Activated naive CD4-positive, alpha-beta T cell treated with anti-CD3 and anti-CD28 coated beads, Interleukin-2, amount 50 U/mL, for 72 hours (primary cell): Measurements from ENCODE around the gene ZNF518B. TPM values are rescaled to one million over a fixed set of nuclear protein-coding genes. Genes with fewer than 3 reads are reported as not detected.

ENCODE experiments used
- ATAC-seq, 2 donors: fragments of 150-1000 bp; cut with Tn5 transposase; 2 replicates each; pipeline ENCODE4 v1.10.0; 2021; ENCODE audit warnings: mild to moderate bottlenecking in 2 of 2, moderate library complexity in 2 of 2
- DNase-seq, 2 donors: peaks; one replicate each; pipeline ENCODE4 v3.0.0; 2021 to 2022; ENCODE audit warnings: low spot score in 2 of 2
- H3K27ac Mint-ChIP-seq, 2 donors: one replicate each; pipeline ENCODE4 v1.8.0; 2022; ENCODE audit warnings: mild to moderate bottlenecking in 2 of 2, mixed read lengths in 2 of 2
- H3K36me3 Mint-ChIP-seq, 2 donors: one replicate each; pipeline ENCODE4 v1.8.0; 2022; ENCODE audit warnings: mixed read lengths in 2 of 2
- H3K9me3 Mint-ChIP-seq, 2 donors: one replicate each; pipeline ENCODE4 v1.8.0; 2022; ENCODE audit warnings: mixed read lengths in 2 of 2
- total RNA-seq, 2 donors: library from RNA; stranded (reverse); gene quantifications; one replicate each; pipeline ENCODE4 v1.2.3, GENCODE V29; 2022

Gene ZNF518B
- total RNA-seq: 10 to 100 TPM; 18.4 to 18.8 TPM

DNA sequence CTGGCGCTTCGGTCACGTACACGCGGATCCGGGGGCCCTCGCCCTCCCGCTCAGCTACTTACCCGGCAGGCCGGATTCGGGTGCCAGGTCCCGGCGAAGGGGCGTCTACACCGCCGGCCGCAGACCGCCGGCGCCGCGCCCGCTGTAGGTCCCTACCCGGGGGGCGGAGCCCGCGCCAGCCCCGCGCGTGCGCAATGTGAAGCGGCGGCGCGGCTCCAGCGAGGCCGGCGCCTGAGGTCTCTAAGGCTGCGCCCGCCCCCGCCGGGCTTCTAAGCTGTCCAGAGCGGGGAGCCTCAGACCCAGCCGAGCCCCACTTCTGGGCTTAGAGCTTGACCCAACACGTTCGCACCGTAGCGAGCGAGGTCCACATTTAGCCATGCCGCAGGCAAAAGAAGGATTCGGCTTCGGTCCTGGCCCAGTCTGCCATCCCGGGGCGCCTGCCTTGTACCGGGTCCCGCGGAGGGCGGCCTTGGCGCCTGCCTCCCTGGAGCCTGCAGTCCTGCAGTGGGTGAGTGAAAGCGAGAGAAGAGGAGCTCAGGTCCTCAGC lies at the start of gene ZNF518B:
Gene ZNF518B, minus strand, starts transcription at position 172 of the 547 bp plus-strand sequence. CDS start 11,098 bp downstream, outside the sequence.
- ATAC-seq: peak; percentile 72 to 73
- peaks cover 3 to 11% of the 10 kb centered on the region in 2 donors for H3K9me3 Mint-ChIP-seq
- H3K36me3 Mint-ChIP-seq: peaks cover 36 to 41% of the 10 kb centered on the region in 2 donors
- peak; percentile 82 to 84 for DNase-seq
- H3K27ac Mint-ChIP-seq: peak within 1 kb of the TSS; percentile 84 to 90

GRCh38 chr4:10506077-10506476 lies 48.9 kb upstream of the ZNF518B start:
- DNase-seq: no peak
- H3K9me3 Mint-ChIP-seq: peaks cover 5 to 9% of the 10 kb centered on the region in 2 donors
- no peak for ATAC-seq
- H3K27ac Mint-ChIP-seq: no peak overlapping the region
- H3K36me3 Mint-ChIP-seq: peaks cover 4 to 5% of the 10 kb centered on the region in 2 donors

GRCh38 chr4:10504570-10505179 lies 47.4 kb upstream of the ZNF518B start:
- H3K9me3 Mint-ChIP-seq: peaks cover 5 to 9% of the 10 kb centered on the region in 2 donors
- no peak for DNase-seq
- H3K27ac Mint-ChIP-seq: no peak overlapping the region
- peaks cover 4 to 5% of the 10 kb centered on the region in 2 donors for H3K36me3 Mint-ChIP-seq
- no peak for ATAC-seq

- H3K9me3 Mint-ChIP-seq: peaks cover 5 to 9% of the 10 kb centered on the region in 2 donors
- H3K27ac Mint-ChIP-seq: no peak overlapping the region
- peaks cover 4 to 5% of the 10 kb centered on the region in 2 donors for H3K36me3 Mint-ChIP-seq
- no peak for ATAC-seq
- no peak for DNase-seq
Measured at GRCh38 chr4:10502717-10503116, 45.5 kb upstream of the ZNF518B start.

GRCh38 chr4:10500776-10501175 lies 43.5 kb upstream of the ZNF518B start:
- no peak for DNase-seq
- no peaks in the 10 kb centered on the region for H3K36me3 Mint-ChIP-seq
- no peak overlapping the region for H3K27ac Mint-ChIP-seq
- H3K9me3 Mint-ChIP-seq: peaks cover 0 to 4% of the 10 kb centered on the region in 2 donors
- no peak for ATAC-seq

- ATAC-seq: no peak
- Mint-ChIP-seq H3K9me3 (no peaks in the 10 kb centered on the region), H3K27ac (no peak overlapping the region), H3K36me3 (no peaks in the 10 kb centered on the region)
- no peak for DNase-seq
Measured at GRCh38 chr4:10496200-10496599, 39.0 kb upstream of the ZNF518B start.

DNA sequence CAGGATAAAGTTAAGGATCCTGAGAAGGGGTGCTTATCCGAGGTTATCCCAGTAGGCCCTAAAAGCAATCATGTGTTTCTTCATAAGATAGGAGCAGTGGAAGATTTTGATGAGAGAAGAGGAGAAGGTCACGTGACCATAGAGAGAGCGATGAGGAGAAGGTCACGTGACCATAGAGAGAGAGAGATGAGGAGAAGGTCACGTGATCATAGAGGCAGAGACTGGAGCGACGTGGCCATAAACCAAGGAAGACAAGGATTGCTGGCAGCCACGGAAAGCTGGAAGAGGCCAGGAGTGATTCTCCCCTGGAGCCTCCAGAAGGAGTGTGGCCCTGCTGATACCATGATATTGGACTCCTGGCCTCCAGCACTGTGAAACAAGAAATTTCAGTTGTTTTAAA lies 38.4 kb upstream of the ZNF518B start:
- no peak for DNase-seq
- ATAC-seq: no peak
- H3K27ac Mint-ChIP-seq: no peak overlapping the region
- H3K36me3 Mint-ChIP-seq: no peaks in the 10 kb centered on the region
- no peaks in the 10 kb centered on the region for H3K9me3 Mint-ChIP-seq

- Mint-ChIP-seq H3K27ac (no peak overlapping the region), H3K9me3 (no peaks in the 10 kb centered on the region), H3K36me3 (no peaks in the 10 kb centered on the region)
- ATAC-seq: no peak
- no peak for DNase-seq
Measured at GRCh38 chr4:10492464-10492863, 35.2 kb upstream of the ZNF518B start.

DNA sequence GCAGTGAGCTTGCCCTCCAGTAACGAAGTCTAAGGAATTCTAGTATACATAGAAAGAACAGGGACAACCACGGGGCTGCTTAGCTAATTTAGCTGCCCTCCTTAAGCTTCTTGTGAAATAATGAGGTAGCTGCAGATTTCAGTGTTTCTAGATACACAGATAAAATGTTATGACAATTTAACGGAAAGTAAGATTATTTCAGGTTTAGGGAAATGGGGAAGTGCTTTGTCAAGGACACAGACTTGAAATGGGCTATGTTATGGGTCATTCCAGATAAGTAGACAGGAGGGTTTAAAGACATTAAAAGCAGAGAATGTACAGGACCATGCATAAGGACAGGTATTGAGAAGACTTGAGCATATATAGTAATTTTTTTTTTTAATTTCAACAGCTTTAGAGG lies 34.2 kb upstream of the ZNF518B start:
- Mint-ChIP-seq H3K36me3 (no peaks in the 10 kb centered on the region), H3K27ac (no peak overlapping the region), H3K9me3 (no peaks in the 10 kb centered on the region)
- ATAC-seq: no peak
- no peak for DNase-seq

GRCh38 chr4:10490996-10491395 lies 33.8 kb upstream of the ZNF518B start:
- ATAC-seq: no peak
- DNase-seq: no peak

GRCh38 chr4:10482913-10483312 lies 25.7 kb upstream of the ZNF518B start:
- ATAC-seq (no peak), DNase-seq (no peak)
- Mint-ChIP-seq H3K36me3 (no peaks in the 10 kb centered on the region), H3K9me3 (no peaks in the 10 kb centered on the region), H3K27ac (no peak overlapping the region)

More at GRCh38 chr4:10490996-10491395, 33.8 kb upstream of the ZNF518B start:
- H3K9me3 Mint-ChIP-seq: no peaks in the 10 kb centered on the region
- H3K27ac Mint-ChIP-seq: no peak overlapping the region
- H3K36me3 Mint-ChIP-seq: no peaks in the 10 kb centered on the region

DNA sequence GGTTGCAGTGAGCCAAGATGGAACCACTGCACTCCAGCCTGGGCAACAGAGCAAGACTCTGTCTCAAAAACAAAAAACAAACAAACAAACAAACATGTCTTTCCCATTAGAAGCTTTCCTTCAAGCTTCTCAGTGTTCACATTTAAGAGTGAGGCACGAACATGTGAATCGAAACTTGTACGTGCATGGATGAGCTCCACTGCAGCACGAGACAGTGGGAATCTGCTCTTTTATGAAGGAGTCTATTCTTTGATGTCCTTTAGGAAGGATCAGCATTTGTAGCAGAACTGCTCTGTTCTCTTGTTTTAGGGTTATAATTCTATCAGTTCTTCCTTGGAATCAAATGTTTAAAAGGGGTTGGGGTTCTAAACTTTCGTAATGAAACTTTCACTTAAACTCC lies 23.4 kb upstream of the ZNF518B start:
- ATAC-seq: no peak
- Mint-ChIP-seq H3K36me3 (no peaks in the 10 kb centered on the region), H3K9me3 (no peaks in the 10 kb centered on the region)

DNA sequence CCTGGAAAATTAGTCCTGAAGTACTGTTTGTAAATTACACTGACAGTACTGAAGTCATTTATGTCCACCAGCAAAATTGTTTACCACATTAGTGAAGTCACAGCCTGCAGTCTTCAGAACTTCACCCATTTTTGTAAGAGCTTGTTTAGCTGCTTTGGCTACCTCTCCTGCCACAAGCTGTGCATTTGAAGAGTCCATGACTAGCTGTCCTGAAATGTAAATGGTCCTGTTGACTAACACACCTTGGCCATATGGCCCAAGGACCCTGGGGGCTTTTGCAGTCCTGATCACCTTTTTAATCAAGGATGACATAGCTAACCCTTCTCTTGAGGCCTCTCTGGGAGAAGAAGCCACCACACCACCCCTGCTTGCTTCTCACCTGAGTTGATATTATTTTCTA lies 21.4 kb upstream of the ZNF518B start:
- DNase-seq: no peak
- no peaks in the 10 kb centered on the region for H3K9me3 Mint-ChIP-seq
- no peaks in the 10 kb centered on the region for H3K36me3 Mint-ChIP-seq
- no peak overlapping the region for H3K27ac Mint-ChIP-seq
- no peak for ATAC-seq

More for the DNA sequence above, 23.4 kb upstream of the ZNF518B start:
- DNase-seq: no peak
- no peak overlapping the region for H3K27ac Mint-ChIP-seq

DNA sequence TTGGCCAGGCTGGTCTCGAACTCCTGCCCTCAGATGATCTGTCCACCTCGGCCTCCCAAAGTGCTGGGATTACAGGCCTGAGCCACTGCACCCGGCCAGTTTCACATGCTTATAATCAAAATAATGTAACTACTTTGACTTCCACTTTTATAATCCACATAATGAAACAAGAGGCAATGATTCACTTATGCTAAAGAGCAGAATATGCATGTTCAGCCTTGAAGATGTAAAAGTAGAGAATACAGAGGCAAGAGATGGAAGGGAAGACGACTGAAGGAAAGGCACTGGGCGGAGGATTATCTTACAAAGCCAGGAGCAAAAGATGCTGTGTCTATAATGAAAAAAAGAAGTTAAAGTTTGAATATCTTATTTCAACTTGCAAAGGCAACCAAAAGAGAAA lies 13.3 kb upstream of the ZNF518B start:
- Mint-ChIP-seq H3K27ac (no peak overlapping the region), H3K36me3 (no peaks in the 10 kb centered on the region), H3K9me3 (no peaks in the 10 kb centered on the region)
- ATAC-seq: no peak
- no peak for DNase-seq

DNA sequence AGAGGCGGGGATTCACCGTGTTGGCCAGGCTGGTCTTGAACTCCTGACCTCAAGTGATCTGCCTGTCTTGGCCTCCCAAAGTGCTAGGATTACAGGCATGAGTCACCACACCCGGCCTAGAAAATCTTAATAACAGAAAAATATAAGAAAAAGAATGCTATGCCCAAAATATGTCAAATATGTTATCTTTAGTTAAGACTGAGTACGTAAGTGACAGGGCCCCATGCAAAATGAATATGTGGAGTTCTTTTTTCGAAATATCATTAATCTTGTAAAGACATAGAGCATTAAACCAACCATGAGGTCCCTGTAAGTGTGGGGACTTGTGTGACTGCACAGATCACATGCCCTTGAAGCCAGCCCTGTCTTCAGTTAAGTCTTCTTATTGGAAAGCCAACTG lies 8.9 kb upstream of the ZNF518B start:
- ATAC-seq (no peak), DNase-seq (no peak)
- Mint-ChIP-seq H3K36me3 (peaks cover 11 to 13% of the 10 kb centered on the region in 2 donors), H3K27ac (no peak overlapping the region), H3K9me3 (peaks cover 0 to 4% of the 10 kb centered on the region in 2 donors)

DNA sequence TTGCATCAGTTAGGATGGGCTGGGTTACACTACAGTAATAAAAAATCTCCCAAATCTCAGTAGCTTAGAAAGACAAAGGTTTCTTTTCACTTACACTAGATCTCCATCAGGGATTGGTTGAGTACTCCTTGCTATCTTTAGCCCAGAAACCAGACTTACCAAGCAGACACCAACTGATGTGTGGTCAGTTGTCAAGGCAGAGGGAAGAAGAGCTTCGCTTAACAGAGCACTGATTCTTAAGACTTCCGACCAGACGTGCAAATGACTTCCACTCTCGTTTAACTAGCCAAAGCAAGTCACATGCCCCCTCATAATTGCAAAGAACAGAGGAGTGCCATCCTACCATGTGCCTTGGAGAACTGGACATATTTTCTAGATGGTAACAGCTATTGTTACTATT lies 5.7 kb upstream of the ZNF518B start:
- Mint-ChIP-seq H3K9me3 (peaks cover 0 to 4% of the 10 kb centered on the region in 2 donors), H3K27ac (no peak overlapping the region), H3K36me3 (peaks cover 11 to 13% of the 10 kb centered on the region in 2 donors)
- DNase-seq: no peak
- no peak for ATAC-seq

GRCh38 chr4:10461850-10462400 lies 4.7 kb upstream of the ZNF518B start:
- H3K9me3 Mint-ChIP-seq: peaks cover 0 to 4% of the 10 kb centered on the region in 2 donors
- ATAC-seq (no peak), DNase-seq (no peak)
- H3K36me3 Mint-ChIP-seq: peaks cover 11 to 13% of the 10 kb centered on the region in 2 donors
- no peak overlapping the region for H3K27ac Mint-ChIP-seq
